HEK293 (cell line): ENCODE data around the gene DNAAF8.

Experiments used
- BCL6B ChIP-seq: fragments of 450-650 bp; formaldehyde crosslinking; IDR thresholded peaks from 2 replicates; pipeline ENCODE4 v1.5.1; 2017; ENCODE audit warnings: missing biosample characterization, missing genetic modification characterization
- CTCF ChIP-seq: fragments of 450-650 bp; formaldehyde crosslinking; IDR thresholded peaks from 2 replicates; pipeline ENCODE4 v1.5.1; 2016; ENCODE audit warnings: missing biosample characterization, missing genetic modification characterization
- YY1 ChIP-seq: fragments of 450-650 bp; formaldehyde crosslinking; IDR thresholded peaks from 2 replicates; pipeline ENCODE4 v1.5.1; 2018; ENCODE audit warnings: missing biosample characterization, missing genetic modification characterization
- ZNF132 ChIP-seq: fragments of 450-650 bp; formaldehyde crosslinking; IDR thresholded peaks from 2 replicates; pipeline ENCODE4 v1.5.1; 2017; ENCODE audit warnings: missing biosample characterization, missing genetic modification characterization, borderline replicate concordance
- ZNF2 ChIP-seq: fragments of 450-650 bp; formaldehyde crosslinking; IDR thresholded peaks from 2 replicates; pipeline ENCODE4 v1.5.1; 2016; ENCODE audit warnings: missing biosample characterization, missing genetic modification characterization
- ZNF311 ChIP-seq: fragments of 450-650 bp; formaldehyde crosslinking; IDR thresholded peaks from 2 replicates; pipeline ENCODE4 v1.5.1; 2017; ENCODE audit warnings: missing biosample characterization, missing genetic modification characterization, borderline replicate concordance
- ZNF561 ChIP-seq: fragments of 450-650 bp; IDR thresholded peaks from 2 replicates; pipeline ENCODE4 v1.5.1; 2018; ENCODE audit warnings: missing biosample characterization, missing genetic modification characterization, borderline replicate concordance
- ZNF610 ChIP-seq: fragments of 450-650 bp; formaldehyde crosslinking; IDR thresholded peaks from 2 replicates; pipeline ENCODE4 v1.5.1; 2016; ENCODE audit warnings: missing biosample characterization, missing genetic modification characterization, borderline replicate concordance

GRCh38 chr16:4790871-4791270, 56.5 kb downstream of the DNAAF8 start:
- no peak for TF ChIP-seq ZNF311 (tag by site-specific recombination)
- no peak for TF ChIP-seq CTCF (tag by site-specific recombination)
- TF ChIP-seq YY1 (tag by site-specific recombination), result no peak
- TF ChIP-seq BCL6B, result no peak
- no peak for TF ChIP-seq ZNF561 (tag by site-specific recombination)
- no peak for TF ChIP-seq ZNF2 (tag by site-specific recombination)
- TF ChIP-seq ZNF132 (tag by site-specific recombination), result no peak
- no peak for TF ChIP-seq ZNF610 (tag by site-specific recombination)
